ENCODE data around the gene TOR4A.

The TOR4A gene

DNA sequence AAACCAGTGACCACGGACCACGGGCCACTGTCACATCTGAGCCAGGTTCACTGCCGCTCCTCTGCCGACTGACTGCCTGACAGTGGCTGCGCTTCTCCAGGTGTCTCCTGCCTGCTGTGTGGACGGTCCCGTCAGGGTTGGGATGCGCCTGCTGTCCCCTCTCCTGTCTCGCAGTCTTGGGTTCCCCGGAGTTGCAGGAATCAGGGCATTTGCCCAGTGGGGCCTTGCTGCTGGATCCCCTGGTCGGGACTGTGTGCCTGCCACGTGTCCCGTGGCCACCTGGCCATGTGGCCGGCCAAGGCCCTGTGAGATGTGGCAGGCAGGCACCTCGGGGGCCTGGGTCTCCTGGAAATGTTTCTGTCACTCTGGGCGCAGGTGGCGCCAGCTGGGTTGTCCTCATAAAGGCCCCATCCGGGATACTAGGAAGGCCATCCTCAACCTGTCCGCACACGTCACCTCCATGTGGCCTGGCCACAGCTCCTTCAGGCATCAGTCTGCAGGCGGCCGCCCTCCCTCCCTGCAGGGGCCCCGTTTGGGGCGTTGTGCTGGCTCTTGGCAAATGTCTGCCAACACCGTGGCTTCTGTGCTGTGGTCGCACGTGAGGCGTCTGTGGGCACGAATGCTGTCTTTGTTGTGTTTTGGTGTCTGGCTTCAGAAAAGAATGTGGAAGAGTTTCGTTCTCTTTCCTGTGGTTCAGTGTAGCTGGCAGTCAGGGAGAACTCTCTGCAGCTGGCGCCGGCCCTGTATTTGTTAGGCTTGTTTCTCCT, 6.4 kb upstream of the TOR4A start:
- in situ Hi-C loops (cut with MboI; ENCODE audit: low sequenced_read_pairs), result no loop called here

DNA sequence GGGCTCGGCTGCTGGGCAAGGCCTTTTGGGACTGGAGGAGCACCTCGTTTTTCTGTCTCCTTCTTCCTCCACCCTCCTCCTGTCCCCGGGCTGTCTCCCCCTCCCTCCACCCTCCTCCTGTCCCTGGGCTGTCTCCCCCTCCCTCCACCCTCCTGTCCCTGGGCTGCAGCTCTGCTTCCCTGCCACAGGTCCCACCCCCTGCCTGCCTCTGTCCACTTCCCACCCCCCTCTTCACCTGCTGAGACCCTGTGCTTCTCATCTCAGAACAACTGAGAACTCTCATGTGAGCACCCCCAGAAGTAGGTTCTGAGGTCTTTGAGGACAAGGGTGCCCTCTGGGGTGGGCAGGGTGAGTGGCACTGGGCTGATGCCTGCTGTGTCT, 5.8 kb upstream of the TOR4A start:
- in situ Hi-C loops (cut with MboI; ENCODE audit: low sequenced_read_pairs), result no loop called here

DNA sequence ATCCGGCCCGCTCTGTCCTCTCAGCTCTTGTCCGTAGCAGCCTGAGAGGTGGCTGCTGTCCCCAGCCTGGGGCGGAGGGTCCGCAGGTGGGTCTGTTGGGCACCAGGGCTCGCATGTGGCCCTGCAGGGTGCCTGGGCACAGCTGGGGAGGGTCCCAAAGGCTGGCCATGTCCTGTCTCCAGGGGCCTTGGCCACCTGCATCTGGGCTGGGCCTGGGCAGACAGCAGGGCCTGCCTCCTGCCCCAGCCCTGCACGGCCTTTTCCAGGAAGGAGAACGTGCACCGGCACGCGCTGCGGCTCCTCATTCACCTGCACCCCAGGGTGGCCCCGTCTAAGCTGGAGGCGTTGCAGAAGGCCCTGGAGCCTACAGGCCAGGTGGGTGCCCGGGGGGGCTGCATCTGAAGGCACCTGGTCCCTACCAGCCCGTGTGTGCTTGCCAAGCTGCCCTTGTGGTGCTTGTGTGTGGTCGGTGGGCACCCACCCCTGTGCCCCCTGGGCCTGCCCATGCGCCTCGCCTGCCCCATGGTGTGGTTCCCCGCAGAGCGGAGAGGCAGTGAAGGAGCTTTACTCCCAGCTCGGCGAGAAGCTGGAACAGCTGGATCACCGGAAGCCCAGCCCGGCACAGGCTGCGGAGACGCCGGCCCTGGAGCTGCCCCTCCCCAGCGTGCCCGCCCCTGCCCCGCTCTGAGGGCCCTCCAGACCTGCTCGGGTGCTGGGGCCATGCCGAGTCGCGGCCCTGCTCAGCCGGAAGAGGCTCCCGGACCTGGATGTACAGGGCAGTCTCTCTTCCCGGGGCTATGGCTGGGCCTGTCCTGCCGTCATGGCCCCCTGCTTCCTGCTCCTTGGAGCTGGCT, 5.1 kb upstream of the TOR4A start:
- in situ Hi-C loops (cut with MboI; ENCODE audit: low sequenced_read_pairs), result no loop called here

DNA sequence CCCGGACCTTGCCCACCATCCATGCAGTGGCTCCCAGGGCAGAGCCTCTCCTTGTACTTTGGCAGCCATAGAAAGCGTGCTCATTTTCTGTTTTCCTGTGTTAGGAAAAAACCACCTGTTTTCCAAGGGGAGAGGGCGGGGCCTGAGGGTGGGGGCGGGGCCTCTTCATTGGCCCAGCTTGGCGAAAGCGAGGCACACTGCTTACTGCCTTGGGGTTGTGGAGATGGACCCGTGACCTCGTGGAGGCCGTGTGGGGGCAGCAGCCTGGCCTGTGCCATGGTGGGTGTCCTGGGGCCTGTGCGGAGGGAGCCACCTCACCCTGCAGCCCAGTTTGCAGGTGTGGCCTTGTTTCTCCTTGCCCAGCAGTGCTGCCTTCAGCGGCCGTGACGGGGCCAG, 4.4 kb upstream of the TOR4A start:
- in situ Hi-C loops (cut with MboI; ENCODE audit: low sequenced_read_pairs), result no loop called here

DNA sequence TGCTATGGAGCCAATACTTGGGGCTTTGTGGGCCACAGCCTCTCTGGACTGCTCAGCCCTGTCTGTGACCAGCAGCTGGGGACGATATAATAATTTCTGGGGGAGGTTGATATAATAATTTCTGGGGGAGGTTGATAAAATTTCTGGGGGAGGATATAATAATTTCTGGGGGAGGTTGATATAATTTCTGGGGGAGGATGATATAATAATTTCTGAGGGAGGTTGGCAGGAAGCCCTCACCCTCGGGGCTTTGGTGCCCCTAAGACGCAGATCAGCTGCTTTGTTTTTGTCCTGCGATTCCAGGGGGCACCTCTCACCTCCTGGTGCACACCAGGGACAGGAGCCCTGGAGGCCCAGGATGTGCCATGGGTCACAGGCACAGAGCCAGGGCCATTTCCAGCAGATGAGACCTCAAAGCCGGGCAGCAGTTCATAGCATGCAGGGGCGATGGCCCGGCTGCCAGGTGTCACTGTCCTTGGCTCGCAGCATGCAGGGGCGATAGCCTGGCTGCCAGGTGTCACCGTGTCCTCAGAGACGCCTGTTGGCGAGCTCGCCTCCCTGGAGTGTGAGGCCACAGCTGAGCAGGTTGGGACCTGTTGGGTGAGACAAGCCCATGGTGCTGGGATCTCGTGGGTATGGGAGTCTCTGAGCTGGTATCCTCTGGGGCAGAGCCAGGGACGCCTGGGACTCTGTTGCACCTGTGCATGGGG, 3.8 kb upstream of the TOR4A start:
- in situ Hi-C loops (cut with MboI; ENCODE audit: low sequenced_read_pairs), result no loop called here

DNA sequence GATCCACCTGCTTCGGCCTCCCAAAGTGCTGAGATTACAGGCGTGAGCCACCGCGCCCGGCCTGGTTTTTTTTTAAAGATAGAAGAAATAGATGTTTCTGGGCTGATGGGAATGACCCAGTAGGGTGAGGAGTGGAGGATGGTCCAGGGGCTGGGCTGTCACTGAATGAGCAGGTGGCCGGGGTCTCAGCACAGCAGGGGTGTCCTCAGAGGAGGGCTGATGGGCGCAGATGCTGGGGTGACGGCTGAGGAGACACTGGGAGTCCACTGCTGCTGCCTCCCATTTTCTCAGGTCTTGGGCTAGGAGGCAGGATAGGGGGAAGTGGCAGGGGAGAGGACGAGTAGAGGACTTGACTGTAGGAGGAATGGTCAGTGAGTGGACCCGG, 2.3 kb upstream of the TOR4A start:
- in situ Hi-C loops (cut with MboI; ENCODE audit: low sequenced_read_pairs), result no loop called here

DNA sequence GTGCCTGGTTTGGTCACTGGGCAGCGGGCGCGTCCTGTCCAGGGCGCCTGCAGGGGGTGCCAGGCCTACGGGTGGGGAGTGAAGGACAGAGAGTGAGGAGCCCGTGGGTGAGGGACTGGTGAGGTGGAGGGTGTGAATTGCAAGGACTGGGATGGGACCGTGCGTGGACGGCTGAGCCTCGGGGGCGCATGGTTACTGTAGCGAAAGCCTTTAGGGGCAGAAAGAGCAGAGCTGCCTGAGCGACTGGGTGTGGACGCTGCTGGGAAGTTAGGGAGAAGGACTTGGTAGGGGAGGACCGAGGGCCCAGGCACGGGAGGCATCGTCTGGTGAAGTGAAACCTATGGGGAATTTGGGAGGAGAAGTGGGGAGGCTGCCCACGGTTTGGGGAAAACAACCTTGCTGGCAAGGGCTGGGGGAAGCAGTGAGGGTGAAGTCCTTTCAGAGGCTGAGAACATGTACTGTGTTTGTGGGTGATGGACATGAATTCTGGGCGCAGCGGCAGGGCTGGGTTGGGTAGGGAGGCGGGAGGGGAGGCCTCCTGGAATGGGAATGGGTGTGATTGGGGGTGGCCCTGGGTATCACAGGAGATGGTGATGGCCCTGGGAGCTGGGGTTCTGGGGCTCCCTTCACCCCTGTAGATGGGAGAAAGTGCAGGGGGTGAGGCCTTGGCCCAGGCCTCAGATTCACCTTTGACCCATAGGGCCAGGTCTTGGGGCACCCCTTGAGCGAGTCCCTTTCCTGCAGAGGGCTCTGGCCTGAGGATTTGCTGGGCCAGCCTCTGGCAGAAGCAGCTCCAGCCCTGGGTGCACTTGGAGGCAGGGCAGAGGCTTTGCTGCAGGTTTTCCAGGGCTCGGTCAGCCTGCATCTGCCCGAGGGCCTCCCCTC, 1.7 kb upstream of the TOR4A start:
- in situ Hi-C loops (cut with MboI; ENCODE audit: low sequenced_read_pairs), result no loop called here

DNA sequence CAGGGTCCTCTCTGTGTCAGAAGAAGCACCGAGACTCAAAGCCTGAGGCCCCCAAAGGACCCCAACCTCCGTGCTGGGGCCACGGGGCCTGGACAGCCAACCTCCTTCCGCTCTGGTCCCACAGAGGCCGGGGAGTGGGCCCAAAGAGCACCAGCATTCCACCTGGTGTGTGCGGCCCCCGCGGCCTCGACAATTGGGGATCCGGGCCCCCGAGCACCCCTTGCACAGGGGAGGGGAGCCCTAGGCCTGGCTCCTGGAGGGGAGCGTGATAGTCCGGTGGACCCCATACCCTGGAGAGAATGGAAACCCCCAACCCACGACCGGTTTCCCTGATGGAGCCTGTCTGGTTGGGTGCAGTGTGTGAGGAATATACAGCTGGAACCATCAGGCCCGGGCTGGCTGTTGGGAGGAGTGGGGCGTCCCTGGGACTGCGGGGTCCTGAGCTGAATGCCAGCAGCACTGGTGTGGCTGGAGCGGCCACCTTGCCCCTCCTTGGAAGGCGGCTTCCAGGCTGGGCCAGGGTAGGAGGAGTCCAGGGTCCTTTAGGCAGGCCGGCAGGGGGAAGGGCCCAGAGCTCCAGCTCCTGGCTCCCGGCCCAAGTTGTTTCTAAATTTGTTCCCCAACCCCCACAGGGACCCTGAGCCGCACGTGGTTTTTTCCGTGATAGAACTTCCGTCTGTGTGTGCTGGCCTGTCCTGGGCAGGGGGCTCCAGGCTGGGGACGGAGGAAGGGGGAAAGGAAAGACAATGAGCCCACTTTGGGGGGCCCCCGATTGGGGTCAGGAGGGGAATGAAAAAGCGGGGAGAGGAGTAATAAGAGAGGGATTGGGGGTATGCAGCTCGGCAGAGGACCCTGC, 825 bp upstream of the TOR4A start:
- in situ Hi-C loops (cut with MboI; ENCODE audit: low sequenced_read_pairs), result no loop called here

DNA sequence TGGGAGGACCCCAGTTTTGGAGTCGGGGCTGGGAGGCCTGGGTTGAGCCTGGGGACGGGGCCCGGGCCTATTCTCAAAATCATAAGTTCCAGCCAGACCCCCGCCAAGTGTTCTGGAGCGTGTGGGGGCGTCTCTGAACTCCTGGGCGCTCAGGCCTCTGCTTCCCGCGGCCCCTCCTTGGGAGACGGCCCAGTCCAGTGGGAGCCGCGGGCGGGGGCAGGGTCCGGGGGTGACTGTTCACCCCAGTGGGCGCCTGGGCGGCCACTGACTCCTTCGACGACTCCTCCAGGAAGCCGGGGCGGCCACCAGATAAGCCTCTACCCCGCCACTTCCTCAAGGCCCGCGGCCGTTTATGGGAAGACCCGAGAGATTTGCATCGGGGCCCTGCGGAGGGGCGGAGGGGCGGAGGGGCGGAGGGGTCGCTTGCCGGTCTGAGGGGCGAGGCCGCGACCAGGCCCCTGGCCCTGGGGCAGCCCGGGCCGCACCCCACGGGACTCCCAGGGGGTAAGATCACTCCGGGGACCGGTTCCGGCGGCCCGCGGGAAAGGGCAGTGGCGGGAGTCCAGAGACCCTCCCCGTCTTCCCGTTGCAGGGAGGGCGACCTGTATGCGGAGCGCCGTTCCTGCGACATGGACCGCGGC, 655 bp downstream of the TOR4A start:
- in situ Hi-C loops (cut with MboI; ENCODE audit: low sequenced_read_pairs), result no loop called here

DNA sequence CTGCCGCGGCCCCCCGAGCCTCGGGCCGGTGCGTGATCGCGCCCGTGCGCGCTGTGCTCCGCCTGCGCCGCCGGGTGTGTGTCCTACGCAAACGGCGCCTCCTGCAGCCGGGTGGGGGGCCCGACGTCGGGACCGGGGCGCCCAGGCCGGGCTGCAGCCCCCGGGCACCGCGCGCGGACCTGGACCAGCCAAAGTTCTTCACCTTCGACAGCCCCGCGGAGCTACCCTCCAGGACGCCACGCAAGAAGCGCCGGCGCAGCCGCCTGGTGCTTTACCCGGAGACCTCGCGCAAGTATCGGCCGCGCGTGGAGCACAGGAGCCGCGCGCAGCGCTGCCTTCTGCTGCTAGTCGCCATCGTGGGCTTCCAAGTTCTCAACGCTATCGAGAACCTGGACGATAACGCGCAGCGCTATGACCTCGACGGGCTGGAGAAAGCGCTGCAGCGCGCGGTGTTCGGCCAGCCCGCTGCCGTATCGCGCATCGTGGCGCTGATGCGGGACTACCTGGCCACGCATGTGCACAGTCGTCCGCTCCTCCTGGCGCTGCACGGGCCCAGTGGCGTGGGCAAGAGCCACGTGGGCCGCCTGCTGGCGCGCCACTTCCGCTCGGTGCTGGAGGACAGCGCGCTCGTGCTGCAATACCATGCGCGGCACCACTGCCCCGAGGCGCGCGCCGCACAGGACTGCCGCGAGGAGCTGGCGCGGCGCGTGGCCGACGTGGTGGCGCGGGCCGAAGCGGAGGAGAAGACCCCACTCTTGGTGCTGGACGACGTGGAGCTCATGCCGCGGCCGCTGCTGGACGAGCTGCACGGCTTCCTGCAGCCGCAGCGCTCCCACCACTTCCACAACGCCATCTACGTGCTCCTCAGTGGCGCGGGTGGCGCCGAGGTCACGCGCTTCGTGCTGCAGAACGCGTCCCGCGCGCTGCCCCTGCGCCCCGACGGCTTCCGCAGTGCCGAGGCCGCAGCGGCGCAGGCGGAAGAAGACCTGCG, 1.5 kb downstream of the TOR4A start:
- in situ Hi-C loops (cut with MboI; ENCODE audit: low sequenced_read_pairs), result no loop called here

DNA sequence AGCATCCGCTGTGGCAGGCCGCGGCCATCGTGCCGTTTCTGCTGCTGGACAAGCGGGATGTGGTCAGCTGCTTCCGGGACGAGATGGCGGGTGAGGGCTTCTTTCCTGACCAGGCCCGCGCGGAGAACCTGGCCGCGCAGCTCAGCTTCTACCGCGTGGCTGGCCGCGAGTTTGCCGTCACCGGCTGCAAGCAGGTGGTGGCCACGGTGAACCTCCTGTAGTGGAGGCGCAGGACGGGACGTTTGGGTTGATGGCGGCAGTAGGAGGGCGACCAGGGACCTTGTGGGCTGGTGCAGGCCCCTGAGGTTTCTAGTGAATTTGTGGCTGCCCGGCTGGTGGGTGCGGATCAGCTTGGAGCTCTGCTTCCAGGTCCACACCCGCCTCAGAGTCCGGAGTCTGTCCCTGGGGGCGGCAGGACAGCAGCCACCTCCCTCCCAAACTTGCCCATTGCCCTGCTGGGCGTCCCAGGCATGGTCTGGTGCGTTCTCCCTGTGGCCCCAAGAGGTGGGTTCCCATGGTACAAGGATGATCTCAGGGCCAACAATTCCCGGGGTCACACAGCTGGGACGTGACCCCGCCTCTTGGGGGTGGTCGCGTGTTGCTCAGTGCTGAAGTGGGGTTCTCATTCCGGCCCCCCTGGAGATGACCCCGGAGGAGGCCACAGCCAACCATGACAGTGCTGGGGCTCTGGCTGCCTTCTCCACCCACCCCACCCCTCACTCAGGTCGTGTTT, 2.4 kb downstream of the TOR4A start:
- in situ Hi-C loops (cut with MboI; ENCODE audit: low sequenced_read_pairs), result no loop called here

DNA sequence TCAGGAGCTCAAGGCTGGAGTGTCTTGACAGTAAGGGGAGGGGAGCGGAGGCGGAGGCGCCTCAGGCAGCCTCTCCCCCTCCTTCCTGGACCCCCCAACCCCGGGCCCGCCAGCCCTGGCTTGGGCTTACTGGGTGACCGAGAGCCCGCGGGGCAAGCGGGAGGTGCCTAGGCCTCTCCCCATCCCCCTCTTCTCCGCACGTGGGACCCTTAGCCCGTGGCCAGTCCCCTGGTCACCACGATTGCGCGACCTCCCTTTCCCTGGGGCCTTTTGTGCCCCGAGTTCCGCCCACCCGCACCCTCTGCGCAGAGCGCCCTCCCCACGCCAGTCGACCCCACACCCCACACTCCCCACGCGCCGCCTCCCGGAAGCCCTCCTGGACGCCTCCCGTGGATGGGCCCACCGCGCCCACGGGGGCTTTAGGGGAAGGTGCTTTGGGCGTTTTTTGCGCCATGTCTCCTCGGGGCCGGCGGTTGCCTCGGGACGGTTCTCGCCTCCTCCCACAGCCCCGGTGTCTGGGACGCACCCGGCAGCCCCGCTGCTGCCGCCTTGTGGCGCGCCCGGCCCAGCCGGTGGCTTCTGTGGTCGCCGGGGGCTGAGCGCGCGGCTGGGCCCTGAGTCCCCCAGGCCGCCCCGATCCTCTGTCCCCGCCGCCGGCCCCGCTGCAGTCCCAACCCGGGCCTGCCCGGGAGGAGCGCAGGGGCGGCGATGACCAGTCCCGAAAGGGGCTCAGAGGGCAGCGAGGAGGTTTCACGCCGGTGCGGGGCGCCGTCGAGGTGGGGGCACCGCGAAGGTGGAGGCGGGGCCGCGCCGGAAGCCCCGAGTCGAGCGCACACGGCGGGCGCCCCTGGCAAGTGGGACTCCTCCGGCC, 3.2 kb downstream of the TOR4A start:
- in situ Hi-C loops (cut with MboI; ENCODE audit: low sequenced_read_pairs), result no loop called here

DNA sequence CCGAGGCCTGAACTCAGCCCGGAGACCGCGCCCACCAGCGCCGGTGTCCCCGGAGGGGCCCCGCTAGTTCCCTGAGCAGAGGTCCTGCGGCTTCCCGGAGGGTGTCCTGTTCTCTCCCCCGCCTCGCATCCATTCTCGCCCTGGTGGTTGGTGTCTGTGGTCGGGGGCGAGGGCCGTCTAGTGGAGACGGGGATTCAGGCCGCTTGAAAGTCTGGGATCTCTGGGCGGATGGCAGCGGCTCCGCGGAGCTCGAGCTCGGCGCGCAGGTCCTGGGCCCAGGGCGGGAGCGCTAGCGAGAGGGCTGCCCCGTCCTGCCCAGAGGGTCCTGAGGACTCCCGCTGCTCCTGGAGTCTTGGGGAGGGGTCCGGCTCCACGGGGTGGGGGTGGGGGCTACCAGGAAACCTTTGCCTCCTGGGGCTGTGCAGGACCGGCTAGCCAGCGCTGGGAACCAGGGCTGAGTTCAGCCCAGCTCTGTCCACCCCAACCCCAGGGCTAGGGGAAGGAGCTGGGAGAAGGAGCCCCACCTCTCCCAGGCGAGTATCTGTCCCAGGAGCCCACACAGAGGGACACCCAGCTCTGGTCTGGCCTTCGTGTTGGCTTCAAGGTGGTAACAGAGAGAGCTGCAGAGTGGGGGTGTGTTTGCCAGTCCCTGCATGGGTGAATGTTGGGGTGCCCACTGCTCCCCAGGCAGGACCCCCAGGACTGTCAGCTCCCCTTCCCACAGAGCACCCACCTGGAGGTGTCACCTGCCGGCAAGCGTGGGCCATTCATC, 4.0 kb downstream of the TOR4A start:
- in situ Hi-C loops (cut with MboI; ENCODE audit: low sequenced_read_pairs), result no loop called here

DNA sequence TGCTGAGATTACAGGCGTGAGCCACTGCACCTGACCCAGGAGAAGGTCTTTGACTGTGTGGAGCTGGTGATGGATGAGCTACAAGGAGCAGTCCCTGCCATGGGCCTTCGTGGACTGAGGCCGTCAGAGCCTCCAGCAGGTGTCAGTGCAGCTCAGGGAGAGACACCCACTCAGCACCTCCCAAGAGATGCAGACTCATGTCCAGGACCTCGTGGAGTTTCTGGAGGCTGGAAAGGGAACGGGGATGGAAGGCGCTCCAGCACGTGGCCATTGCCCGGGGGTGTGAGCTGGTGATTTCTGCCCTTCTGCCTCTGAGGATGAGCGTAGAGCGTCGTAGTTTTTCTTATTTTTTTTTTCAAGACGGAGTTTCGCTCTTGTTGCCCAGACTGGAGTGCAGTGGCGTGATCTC, 9.5 kb downstream of the TOR4A start:
- in situ Hi-C loops (cut with MboI; ENCODE audit: low sequenced_read_pairs), result no loop called here

DNA sequence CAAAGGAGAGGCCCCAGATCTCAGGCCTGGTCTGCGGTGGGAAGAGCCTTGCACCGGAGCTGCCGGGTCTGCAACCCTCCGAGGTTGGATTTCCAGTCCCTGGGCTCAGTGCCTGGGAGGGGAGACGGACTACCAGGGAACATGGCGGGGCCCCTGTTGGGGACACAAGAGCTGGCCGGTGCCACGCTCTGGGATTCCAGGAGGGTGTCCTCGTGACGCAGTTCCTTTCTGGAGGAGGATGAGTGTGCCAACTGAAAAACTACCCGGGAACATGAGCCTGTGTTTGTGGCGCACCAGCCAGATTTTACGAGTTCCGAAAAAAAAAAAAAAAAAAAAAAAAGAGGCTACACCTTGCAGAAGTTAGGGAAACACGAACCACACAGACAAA, 15.6 kb downstream of the TOR4A start:
- in situ Hi-C loops (cut with MboI; ENCODE audit: low sequenced_read_pairs), result no loop called here
